GM19035 (cell line): ENCODE measurements around the gene FBXW8.

Experiments
- ATAC-seq: cut with Tn5 transposase; IDR thresholded peaks from one replicate; pipeline ENCODE4 v1.9.1; 2021; ENCODE audit not compliant: unreplicated experiment

Gene FBXW8

GRCh38 chr12:117069926-117070900 lies 159.5 kb downstream of the FBXW8 start:
- no peak for ATAC-seq

DNA sequence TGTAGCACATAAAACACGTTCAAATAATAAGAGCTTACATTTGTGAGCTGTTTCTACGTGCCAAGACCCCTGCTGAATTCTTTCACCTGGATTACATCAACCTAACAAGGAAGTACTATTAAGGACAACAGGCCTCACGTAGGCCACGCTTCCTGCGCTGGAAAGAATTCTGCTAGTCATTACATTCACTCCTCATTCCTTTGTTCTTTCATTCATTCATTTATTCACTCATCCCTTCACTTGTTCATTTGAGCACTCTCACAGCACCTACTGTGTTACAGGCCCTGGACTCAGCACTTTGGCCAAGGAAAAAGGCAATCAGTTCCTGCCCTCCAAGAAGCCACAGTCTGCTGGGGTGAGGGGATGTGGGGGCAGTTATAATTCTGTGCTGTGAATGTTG lies 160.3 kb downstream of the FBXW8 start:
- ATAC-seq, result no peak

GRCh38 chr12:117072106-117072505 lies 161.4 kb downstream of the FBXW8 start:
- no peak for ATAC-seq

GRCh38 chr12:117072736-117073490 lies 162.2 kb downstream of the FBXW8 start:
- no peak for ATAC-seq

- no peak for ATAC-seq
Observed at GRCh38 chr12:117073611-117074010, 162.9 kb downstream of the FBXW8 start.

- no peak for ATAC-seq
Observed at GRCh38 chr12:117076410-117077372, 165.9 kb downstream of the FBXW8 start.

- ATAC-seq, result no peak
Observed at GRCh38 chr12:117079487-117079886, 168.7 kb downstream of the FBXW8 start.

- no peak for ATAC-seq
Observed at GRCh38 chr12:117080661-117081144, 170.0 kb downstream of the FBXW8 start.
